ENCODE results near the gene HNRNPUL1. TPM values are rescaled to one million over a fixed set of nuclear protein-coding genes. Genes with fewer than 3 reads are reported as not detected.

The HNRNPUL1 gene
- polyA plus RNA-seq, 1 donor (not counting 4 experiments of a cell fraction or from before 2014, with no cell fraction given): 48.3 TPM

GRCh38 chr19:41311613-41312012 is 47.4 kb downstream of the HNRNPUL1 start:
- Histone ChIP-seq H3K4me1 (ENCODE audit: control insufficient read depth, extremely low read depth, insufficient read depth, low read length) (peaks cover 24% of the 10 kb centered on the region), H3K27ac (ENCODE audit: control insufficient read depth, insufficient read depth, low read length) (no peak overlapping the region), H3K36me3 (ENCODE audit: control insufficient read depth in 2 of 2, extremely low read depth in 1 of 2, insufficient read depth in 2 of 2, low read length in 2 of 2) (peaks cover 18% of the 10 kb centered on the region in 2 experiments), H4K20me1 (ENCODE audit: control insufficient read depth, extremely low read depth, insufficient read depth, low read length) (no peaks in the 10 kb centered on the region), H3K4me2 (ENCODE audit: control insufficient read depth, extremely low read depth, insufficient read depth, low read depth, low read length) (peak overlapping the region; percentile 99), H3K4me3 (ENCODE audit: control insufficient read depth in 2 of 3, extremely low read depth in 1 of 3, insufficient read depth in 2 of 3, low read depth in 1 of 3, low read length in 3 of 3) (peak overlapping the region in 1 of 3 experiments; percentile 89), H3K27me3 (ENCODE audit: control insufficient read depth, extremely low read depth, insufficient read depth, low read length) (no peaks in the 10 kb centered on the region), H3K9ac (ENCODE audit: control insufficient read depth, extremely low read depth, insufficient read depth, low read length) (peak overlapping the region; percentile 95), H3K79me2 (ENCODE audit: control insufficient read depth, insufficient read depth, low read length) (peaks cover 30% of the 10 kb centered on the region), H3K9me3 (ENCODE audit: control insufficient read depth, low read depth, low read length) (no peaks in the 10 kb centered on the region), H2AFZ (ENCODE audit: control insufficient read depth, low read length) (no peak overlapping the region), H3K9me1 (ENCODE audit: control insufficient read depth, extremely low read depth, insufficient read depth, low read length) (no peaks in the 10 kb centered on the region)
- DNase-seq (ENCODE audit: low read depth, low spot score) (no peak), FAIRE-seq (no peak)
- TF ChIP-seq EZH2 (IDR thresholded peaks at IDR 0.05; ENCODE audit: low read length): no peak
- dilution Hi-C loops (cut with MboI; ENCODE audit: extremely low pct_ligation_motif_present, low sequenced_read_pairs): no loop called here

- H3K9ac ChIP-seq (ENCODE audit: control insufficient read depth, extremely low read depth, insufficient read depth, low read length): no peak overlapping the region
- dilution Hi-C loops (cut with MboI; ENCODE audit: extremely low pct_ligation_motif_present, low sequenced_read_pairs): no loop called here
- H4K20me1 ChIP-seq (ENCODE audit: control insufficient read depth, extremely low read depth, insufficient read depth, low read length): no peaks in the 10 kb centered on the region
- peaks cover 21% of the 10 kb centered on the region for H3K79me2 ChIP-seq (ENCODE audit: control insufficient read depth, insufficient read depth, low read length)
- no peaks in the 10 kb centered on the region for H3K27me3 ChIP-seq (ENCODE audit: control insufficient read depth, extremely low read depth, insufficient read depth, low read length)
- H3K36me3 ChIP-seq (ENCODE audit: control insufficient read depth in 2 of 2, extremely low read depth in 1 of 2, insufficient read depth in 2 of 2, low read length in 2 of 2): peaks cover 35% of the 10 kb centered on the region in 2 experiments
- no peaks in the 10 kb centered on the region for H3K9me1 ChIP-seq (ENCODE audit: control insufficient read depth, extremely low read depth, insufficient read depth, low read length)
- DNase-seq (ENCODE audit: low read depth, low spot score) (no peak), FAIRE-seq (no peak)
- no peak overlapping the region for H2AFZ ChIP-seq (ENCODE audit: control insufficient read depth, low read length)
- H3K9me3 ChIP-seq (ENCODE audit: control insufficient read depth, low read depth, low read length): no peaks in the 10 kb centered on the region
- TF ChIP-seq CTCF (optimal IDR thresholded peaks at IDR 0.05 in 1 of 3, IDR thresholded peaks at IDR 0.05 in 1 of 3, conservative IDR thresholded peaks at IDR 0.05 in 1 of 3; ENCODE audit: extremely low read depth in 1 of 3, insufficient read depth in 2 of 3, low read length in 3 of 3) (no peak), EZH2 (IDR thresholded peaks at IDR 0.05; ENCODE audit: low read length) (no peak)
- H3K4me3 ChIP-seq (ENCODE audit: control insufficient read depth in 2 of 3, extremely low read depth in 1 of 3, insufficient read depth in 2 of 3, low read depth in 1 of 3, low read length in 3 of 3): no peak overlapping the region
- H3K4me1 ChIP-seq (ENCODE audit: control insufficient read depth, extremely low read depth, insufficient read depth, low read length): peaks cover 4% of the 10 kb centered on the region
- H3K27ac ChIP-seq (ENCODE audit: control insufficient read depth, insufficient read depth, low read length): no peak overlapping the region
- H3K4me2 ChIP-seq (ENCODE audit: control insufficient read depth, extremely low read depth, insufficient read depth, low read depth, low read length): no peak overlapping the region
Measured at GRCh38 chr19:41316306-41316920, 52.2 kb downstream of the HNRNPUL1 start.
